ENCODE data around the gene TUBE1.
A peak's percentile ranks its signal among the peaks of the same experiment; 100 is the strongest.

TUBE1 gene

GRCh38 chr6:112030206-112030960 lies 56.9 kb downstream of the TUBE1 start:
- Histone ChIP-seq H3K36me3 (ENCODE audit: control insufficient read depth, insufficient read depth, low read length) (no peaks in the 10 kb centered on the region), H3K27ac (ENCODE audit: insufficient read depth, low read length, poor library complexity, severe bottlenecking) (no peak overlapping the region), H3K4me3 (ENCODE audit: insufficient read depth, low read depth, low read length, poor library complexity, severe bottlenecking) (no peak overlapping the region), H3K4me1 (ENCODE audit: control insufficient read depth, insufficient read depth, low read length, poor library complexity, severe bottlenecking) (peaks cover 43% of the 10 kb centered on the region), H3K27me3 (replicated peaks; ENCODE audit: control insufficient read depth, insufficient read depth, low read length, poor library complexity, severe bottlenecking) (no peaks in the 10 kb centered on the region), H3K9me3 (ENCODE audit: control insufficient read depth, low read length) (no peaks in the 10 kb centered on the region)
- DNase-seq = no peak

GRCh38 chr6:112029045-112029822 lies 58.0 kb downstream of the TUBE1 start:
- Histone ChIP-seq H3K4me1 (ENCODE audit: control insufficient read depth, insufficient read depth, low read length, poor library complexity, severe bottlenecking) (peaks cover 43% of the 10 kb centered on the region), H3K27ac (ENCODE audit: insufficient read depth, low read length, poor library complexity, severe bottlenecking) (peak overlapping the region; percentile 44), H3K4me3 (ENCODE audit: insufficient read depth, low read depth, low read length, poor library complexity, severe bottlenecking) (no peak overlapping the region), H3K9me3 (ENCODE audit: control insufficient read depth, low read length) (no peaks in the 10 kb centered on the region), H3K36me3 (ENCODE audit: control insufficient read depth, insufficient read depth, low read length) (no peaks in the 10 kb centered on the region), H3K27me3 (replicated peaks; ENCODE audit: control insufficient read depth, insufficient read depth, low read length, poor library complexity, severe bottlenecking) (no peaks in the 10 kb centered on the region)
- peak; percentile 25 to 54 (median 25) for DNase-seq

- no peaks in the 10 kb centered on the region for H3K9me3 ChIP-seq (ENCODE audit: control insufficient read depth, low read length)
- H3K27ac ChIP-seq (ENCODE audit: insufficient read depth, low read length, poor library complexity, severe bottlenecking) = peak overlapping the region; percentile 69
- no peaks in the 10 kb centered on the region for H3K27me3 ChIP-seq (replicated peaks; ENCODE audit: control insufficient read depth, insufficient read depth, low read length, poor library complexity, severe bottlenecking)
- H3K4me3 ChIP-seq (ENCODE audit: insufficient read depth, low read depth, low read length, poor library complexity, severe bottlenecking) = peak overlapping the region; percentile 17
- DNase-seq = peak in 2 of 3 donors; percentile 29 to 42
- H3K36me3 ChIP-seq (ENCODE audit: control insufficient read depth, insufficient read depth, low read length) = no peaks in the 10 kb centered on the region
- peaks cover 35% of the 10 kb centered on the region for H3K4me1 ChIP-seq (ENCODE audit: control insufficient read depth, insufficient read depth, low read length, poor library complexity, severe bottlenecking)
These were observed 59.2 kb downstream of the TUBE1 start for GRCh38 chr6:112027942-112028674.

- Histone ChIP-seq H3K4me3 (ENCODE audit: insufficient read depth, low read depth, low read length, poor library complexity, severe bottlenecking) (peak overlapping the region; percentile 17), H3K4me1 (ENCODE audit: control insufficient read depth, insufficient read depth, low read length, poor library complexity, severe bottlenecking) (peaks cover 35% of the 10 kb centered on the region), H3K27ac (ENCODE audit: insufficient read depth, low read length, poor library complexity, severe bottlenecking) (peak overlapping the region; percentile 69), H3K27me3 (replicated peaks; ENCODE audit: control insufficient read depth, insufficient read depth, low read length, poor library complexity, severe bottlenecking) (no peaks in the 10 kb centered on the region), H3K9me3 (ENCODE audit: control insufficient read depth, low read length) (no peaks in the 10 kb centered on the region), H3K36me3 (ENCODE audit: control insufficient read depth, insufficient read depth, low read length) (no peaks in the 10 kb centered on the region)
- no peak for DNase-seq
These were observed 60.3 kb downstream of the TUBE1 start for GRCh38 chr6:112026933-112027332.

GRCh38 chr6:112024464-112024863 lies 62.8 kb downstream of the TUBE1 start:
- H3K27me3 ChIP-seq (replicated peaks; ENCODE audit: control insufficient read depth, insufficient read depth, low read length, poor library complexity, severe bottlenecking) = no peaks in the 10 kb centered on the region
- no peak for DNase-seq
- H3K4me1 ChIP-seq (ENCODE audit: control insufficient read depth, insufficient read depth, low read length, poor library complexity, severe bottlenecking) = peaks cover 27% of the 10 kb centered on the region
- no peak overlapping the region for H3K27ac ChIP-seq (ENCODE audit: insufficient read depth, low read length, poor library complexity, severe bottlenecking)
- H3K9me3 ChIP-seq (ENCODE audit: control insufficient read depth, low read length) = no peaks in the 10 kb centered on the region
- H3K4me3 ChIP-seq (ENCODE audit: insufficient read depth, low read depth, low read length, poor library complexity, severe bottlenecking) = no peak overlapping the region
- no peaks in the 10 kb centered on the region for H3K36me3 ChIP-seq (ENCODE audit: control insufficient read depth, insufficient read depth, low read length)

- H3K4me1 ChIP-seq (ENCODE audit: control insufficient read depth, insufficient read depth, low read length, poor library complexity, severe bottlenecking) = peaks cover 12% of the 10 kb centered on the region
- no peaks in the 10 kb centered on the region for H3K27me3 ChIP-seq (replicated peaks; ENCODE audit: control insufficient read depth, insufficient read depth, low read length, poor library complexity, severe bottlenecking)
- no peak overlapping the region for H3K27ac ChIP-seq (ENCODE audit: insufficient read depth, low read length, poor library complexity, severe bottlenecking)
- H3K36me3 ChIP-seq (ENCODE audit: control insufficient read depth, insufficient read depth, low read length) = no peaks in the 10 kb centered on the region
- DNase-seq = no peak
- no peaks in the 10 kb centered on the region for H3K9me3 ChIP-seq (ENCODE audit: control insufficient read depth, low read length)
- H3K4me3 ChIP-seq (ENCODE audit: insufficient read depth, low read depth, low read length, poor library complexity, severe bottlenecking) = no peak overlapping the region
These were observed 64.5 kb downstream of the TUBE1 start for GRCh38 chr6:112022749-112023148.

GRCh38 chr6:112021691-112022310 lies 65.5 kb downstream of the TUBE1 start:
- Histone ChIP-seq H3K4me1 (ENCODE audit: control insufficient read depth, insufficient read depth, low read length, poor library complexity, severe bottlenecking) (peaks cover 3% of the 10 kb centered on the region), H3K4me3 (ENCODE audit: insufficient read depth, low read depth, low read length, poor library complexity, severe bottlenecking) (no peak overlapping the region), H3K27ac (ENCODE audit: insufficient read depth, low read length, poor library complexity, severe bottlenecking) (no peak overlapping the region), H3K9me3 (ENCODE audit: control insufficient read depth, low read length) (no peaks in the 10 kb centered on the region), H3K36me3 (ENCODE audit: control insufficient read depth, insufficient read depth, low read length) (no peaks in the 10 kb centered on the region), H3K27me3 (replicated peaks; ENCODE audit: control insufficient read depth, insufficient read depth, low read length, poor library complexity, severe bottlenecking) (no peaks in the 10 kb centered on the region)
- no peak for DNase-seq
